Lower leg skin (tissue), 3 donors: Measurements from ENCODE around the gene OST4.
"Not testable (repeated sequence)": the region's sequence is repeated elsewhere in the genome, so short reads cannot be mapped to it uniquely, and the experiment has no call there.

Experiments used
- CTCF ChIP-seq, 3 donors: fragments of 450-650 bp; IDR thresholded peaks; one replicate each; pipeline ENCODE4 v1.5.1; 2016; ENCODE audit warnings: antibody characterized with exemption in 3 of 3, mild to moderate bottlenecking in 3 of 3, moderate library complexity in 2 of 3
- POLR2A ChIP-seq, 2 donors: fragments of 450-650 bp; IDR thresholded peaks; one replicate each; pipeline ENCODE4 v1.6.1; 2016 to 2017; ENCODE audit warnings: antibody characterized with exemption in 2 of 2, mild to moderate bottlenecking in 1 of 2, moderate library complexity in 1 of 2

DNA sequence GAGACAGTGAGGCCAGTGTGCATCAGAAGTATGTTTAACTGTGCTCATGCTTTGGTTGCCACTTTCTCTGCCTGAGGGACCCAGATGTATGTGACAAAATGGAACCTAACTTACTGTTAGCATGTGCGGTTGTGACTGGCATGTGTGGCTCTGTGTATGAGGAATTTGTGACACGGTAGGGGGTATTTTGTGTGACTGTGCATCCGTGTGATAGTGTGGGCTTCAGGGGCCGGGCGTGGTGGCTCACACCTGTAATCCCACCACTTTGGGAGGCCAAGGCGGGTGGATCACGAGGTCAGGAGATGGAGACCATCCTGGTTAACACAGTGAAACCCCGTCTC is 47.8 kb upstream of the OST4 start:
- TF ChIP-seq CTCF, POLR2A (IDR thresholded peaks at IDR 0.05): not testable (repeated sequence)
